ENCODE data around the gene ZMYM5.

DNA sequence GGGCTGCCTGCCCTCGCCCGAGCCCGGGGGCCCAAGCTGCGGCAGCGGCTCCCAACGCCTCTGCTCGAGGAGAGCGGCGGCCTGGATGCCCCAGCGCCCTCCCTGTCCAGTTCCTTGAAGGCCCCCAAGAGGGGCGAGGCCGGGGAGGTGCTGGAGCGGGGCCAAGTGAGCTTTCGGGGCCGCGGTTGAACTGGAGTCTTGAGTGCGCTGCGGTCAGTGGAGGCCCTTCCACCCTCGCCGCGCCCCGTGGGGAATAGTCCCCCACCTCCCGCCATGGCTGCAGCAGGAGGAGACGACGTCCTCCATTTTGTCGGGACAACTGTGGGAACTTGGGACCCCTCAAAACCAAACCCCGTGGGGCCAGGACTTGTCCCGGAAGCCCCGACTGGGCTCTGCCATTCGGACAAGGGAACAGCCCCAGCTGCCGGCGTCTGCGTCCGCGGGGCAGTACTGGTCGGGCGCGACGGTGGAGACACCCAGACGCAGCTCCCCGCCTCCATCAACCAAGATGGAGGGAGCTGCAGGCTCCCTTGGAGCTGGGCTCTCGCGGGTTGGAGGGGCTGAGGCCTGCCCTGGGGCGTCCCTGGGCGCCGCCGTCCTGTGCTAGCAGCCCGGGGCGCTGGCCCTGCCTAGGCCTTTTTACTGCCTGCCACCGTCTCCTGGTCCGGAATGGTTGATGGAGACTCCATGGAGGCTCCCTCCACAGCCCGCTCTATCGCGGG, 736 bp upstream of the ZMYM5 start:
- no peak for TF ChIP-seq RAD21 (IDR thresholded peaks at IDR 0.05; ENCODE audit: low read length)
- TF ChIP-seq, protein P1, sequence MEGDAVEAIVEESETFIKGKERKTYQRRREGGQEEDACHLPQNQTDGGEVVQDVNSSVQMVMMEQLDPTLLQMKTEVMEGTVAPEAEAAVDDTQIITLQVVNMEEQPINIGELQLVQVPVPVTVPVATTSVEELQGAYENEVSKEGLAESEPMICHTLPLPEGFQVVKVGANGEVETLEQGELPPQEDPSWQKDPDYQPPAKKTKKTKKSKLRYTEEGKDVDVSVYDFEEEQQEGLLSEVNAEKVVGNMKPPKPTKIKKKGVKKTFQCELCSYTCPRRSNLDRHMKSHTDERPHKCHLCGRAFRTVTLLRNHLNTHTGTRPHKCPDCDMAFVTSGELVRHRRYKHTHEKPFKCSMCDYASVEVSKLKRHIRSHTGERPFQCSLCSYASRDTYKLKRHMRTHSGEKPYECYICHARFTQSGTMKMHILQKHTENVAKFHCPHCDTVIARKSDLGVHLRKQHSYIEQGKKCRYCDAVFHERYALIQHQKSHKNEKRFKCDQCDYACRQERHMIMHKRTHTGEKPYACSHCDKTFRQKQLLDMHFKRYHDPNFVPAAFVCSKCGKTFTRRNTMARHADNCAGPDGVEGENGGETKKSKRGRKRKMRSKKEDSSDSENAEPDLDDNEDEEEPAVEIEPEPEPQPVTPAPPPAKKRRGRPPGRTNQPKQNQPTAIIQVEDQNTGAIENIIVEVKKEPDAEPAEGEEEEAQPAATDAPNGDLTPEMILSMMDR (conservative IDR thresholded peaks at IDR 0.05; ENCODE audit: low read depth, low read length) = no peak
- TF ChIP-seq MXI1 (IDR thresholded peaks at IDR 0.05; ENCODE audit: borderline replicate concordance, low read depth, low read length) = no peak
- TF ChIP-seq RFX5 (IDR thresholded peaks at IDR 0.05; ENCODE audit: low read depth, low read length) = no peak
- no peak for TF ChIP-seq POLR2A (IDR thresholded peaks at IDR 0.05; ENCODE audit: low read depth, low read length)
- TF ChIP-seq MAZ (IDR thresholded peaks at IDR 0.05; ENCODE audit: borderline replicate concordance, low read depth, low read length) = no peak
- no peak for TF ChIP-seq SMC3 (IDR thresholded peaks at IDR 0.05; ENCODE audit: low read depth, low read length)
- TF ChIP-seq, protein P2, sequence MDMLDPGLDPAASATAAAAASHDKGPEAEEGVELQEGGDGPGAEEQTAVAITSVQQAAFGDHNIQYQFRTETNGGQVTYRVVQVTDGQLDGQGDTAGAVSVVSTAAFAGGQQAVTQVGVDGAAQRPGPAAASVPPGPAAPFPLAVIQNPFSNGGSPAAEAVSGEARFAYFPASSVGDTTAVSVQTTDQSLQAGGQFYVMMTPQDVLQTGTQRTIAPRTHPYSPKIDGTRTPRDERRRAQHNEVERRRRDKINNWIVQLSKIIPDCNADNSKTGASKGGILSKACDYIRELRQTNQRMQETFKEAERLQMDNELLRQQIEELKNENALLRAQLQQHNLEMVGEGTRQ (IDR thresholded peaks at IDR 0.05; ENCODE audit: low read depth, low read length) = no peak
- TF ChIP-seq RCOR1 (IDR thresholded peaks at IDR 0.05; ENCODE audit: insufficient replicate concordance, low read length) = no peak
- TF ChIP-seq FOS (IDR thresholded peaks at IDR 0.05; ENCODE audit: low read depth, low read length) = no peak

Data from IMR-90 (cell line).